ENCODE data around the gene PCDHB10.
"Not testable (repeated sequence)": the region's sequence is repeated elsewhere in the genome, so short reads cannot be mapped to it uniquely, and the experiment has no call there.

The PCDHB10 gene

GRCh38 chr5:141188682-141189081 is 3.5 kb upstream of the PCDHB10 start:
- not testable (repeated sequence) for DNase-seq

- DNase-seq, result not testable (repeated sequence)
These were observed 3.0 kb upstream of the PCDHB10 start for GRCh38 chr5:141189131-141189530.

GRCh38 chr5:141194332-141194731 is 2.2 kb downstream of the PCDHB10 start:
- DNase-seq, result not testable (repeated sequence)

GRCh38 chr5:141196363-141196762 is 4.2 kb downstream of the PCDHB10 start:
- DNase-seq, result no peak

- no peak for DNase-seq
These were observed 7.4 kb downstream of the PCDHB10 start, which contains the start of gene PCDHB11 for GRCh38 chr5:141199359-141200235. Gene PCDHB11 (plus strand): TSS chr5:141199627. CDS start chr5:141199775, 148 bp downstream.

GRCh38 chr5:141201126-141201525 is 9.0 kb downstream of the PCDHB10 start:
- not testable (repeated sequence) for DNase-seq

- not testable (repeated sequence) for DNase-seq
These were observed 9.5 kb downstream of the PCDHB10 start for GRCh38 chr5:141201646-141202045.

- DNase-seq, result no peak
These were observed 16.3 kb downstream of the PCDHB10 start, which contains the start of gene PCDHB12 for GRCh38 chr5:141208478-141208877. Gene PCDHB12 (plus strand): TSS chr5:141208719. CDS start chr5:141208908, 189 bp downstream.

GRCh38 chr5:141210281-141210680 is 18.1 kb downstream of the PCDHB10 start:
- DNase-seq, result not testable (repeated sequence)

- not testable (repeated sequence) for DNase-seq
These were observed 18.7 kb downstream of the PCDHB10 start for GRCh38 chr5:141210849-141211248.

- peak in 1 of 5 donors; percentile 8 for DNase-seq
These were observed 21.6 kb downstream of the PCDHB10 start, which contains the start of gene PCDHB13 for GRCh38 chr5:141213656-141214339. Gene PCDHB13 (plus strand): TSS chr5:141213919. CDS start chr5:141214124, 205 bp downstream.

GRCh38 chr5:141214583-141214982 is 22.4 kb downstream of the PCDHB10 start:
- not testable (repeated sequence) for DNase-seq

- DNase-seq, result not testable (repeated sequence)
These were observed 23.4 kb downstream of the PCDHB10 start for GRCh38 chr5:141215504-141215903.

GRCh38 chr5:141216035-141216434 is 23.9 kb downstream of the PCDHB10 start:
- not testable (repeated sequence) for DNase-seq

- no peak for DNase-seq
These were observed 31.1 kb downstream of the PCDHB10 start, which contains the start of gene PCDHB14 for GRCh38 chr5:141223112-141223783. Gene PCDHB14 (plus strand): TSS chr5:141223343. CDS start chr5:141223506, 163 bp downstream.

- not testable (repeated sequence) for DNase-seq
These were observed 32.7 kb downstream of the PCDHB10 start for GRCh38 chr5:141224844-141225243.

- not testable (repeated sequence) for DNase-seq
These were observed 33.3 kb downstream of the PCDHB10 start for GRCh38 chr5:141225421-141225820.

GRCh38 chr5:141234109-141234667 is 42.0 kb downstream of the PCDHB10 start:
- no peak for DNase-seq

- DNase-seq, result not testable (repeated sequence)
These were observed 43.8 kb downstream of the PCDHB10 start for GRCh38 chr5:141235922-141236321.

- DNase-seq, result no peak
These were observed 44.6 kb downstream of the PCDHB10 start for GRCh38 chr5:141236516-141237313.

- DNase-seq, result no peak
These were observed 49.3 kb downstream of the PCDHB10 start for GRCh38 chr5:141241496-141241895.
